IMR-90 (cell line): ENCODE results near the gene GAPDH. TPM values are rescaled to one million over a fixed set of nuclear protein-coding genes. Genes with fewer than 3 reads are reported as not detected.

Experiments
- ATAC-seq: fragments of 200-7000 bp; cut with Tn5 transposase; 2 replicates; pipeline ENCODE4 v1.9.1; 2020; ENCODE audit warnings: low read depth, mild to moderate bottlenecking, moderate library complexity
- BruUV-seq: library from RNA; stranded (reverse); fragments of 400-500 nt; replicated peaks from 2 replicates; lab custom pipeline; 2021; lab: Mats Ljungman, UMichigan
- CTCF ChIA-PET: fragments of 300-600 bp; formaldehyde crosslinking; extraction: SDS; loops from one replicate; lab custom pipeline; 2021; ENCODE audit warnings: antibody characterized with exemption; lab: Yijun Ruan, JAX
- POLR2A ChIA-PET: fragments of 300-600 bp; sonication (Branson Sonifier 250); formaldehyde crosslinking; loops from one replicate; lab custom pipeline; 2022; ENCODE audit warnings: antibody characterized with exemption; ENCODE audit not compliant: unreplicated experiment; lab: Charles Lee
- DNase-seq: peaks from one replicate; pipeline ENCODE4 v3.0.0; 2013
- H2AFZ ChIP-seq: replicated peaks from 2 replicates; pipeline ENCODE3; 2013; ENCODE audit warnings: low read length, mild to moderate bottlenecking; ENCODE audit not compliant: poor library complexity
- H2AK5ac ChIP-seq: 2 replicates; pipeline ENCODE4 v1.6.1; 2013; ENCODE audit warnings: low read depth, low read length, inconsistent platforms
- H2AK9ac ChIP-seq: replicated peaks from 2 replicates; pipeline ENCODE3; 2013; ENCODE audit warnings: mild to moderate bottlenecking, low read depth, low read length, moderate library complexity; ENCODE audit not compliant: poor library complexity
- H2BK120ac ChIP-seq: 2 replicates; pipeline ENCODE4 v1.6.1; 2013; ENCODE audit warnings: low read depth, low read length, inconsistent platforms
- H2BK15ac ChIP-seq: 3 replicates; pipeline ENCODE4 v1.6.1; 2013; ENCODE audit warnings: low read depth, low read length, inconsistent platforms
- H2BK20ac ChIP-seq: 2 replicates; pipeline ENCODE4 v1.6.1; 2013; ENCODE audit warnings: low read depth, mild to moderate bottlenecking, inconsistent platforms, low read length, moderate library complexity
- H2BK5ac ChIP-seq: 2 replicates; pipeline ENCODE4 v1.6.1; 2013; ENCODE audit warnings: mild to moderate bottlenecking, low read depth, low read length, inconsistent platforms; ENCODE audit not compliant: poor library complexity, severe bottlenecking
- H3K14ac ChIP-seq: replicated peaks from 2 replicates; pipeline ENCODE4 v1.6.1; 2013; ENCODE audit warnings: low read depth, low read length, inconsistent platforms
- H3K18ac ChIP-seq: 2 replicates; pipeline ENCODE4 v1.6.1; 2013; ENCODE audit warnings: low read depth, low read length, control low read depth
- H3K23ac ChIP-seq: 2 replicates; pipeline ENCODE4 v1.6.1; 2013; ENCODE audit warnings: low read depth, low read length, inconsistent platforms
- H3K27ac ChIP-seq: 2 replicates; pipeline ENCODE4 v1.5.1; 2013; ENCODE audit warnings: mild to moderate bottlenecking, control low read depth, low read length; ENCODE audit not compliant: insufficient read depth
- H3K27me3 ChIP-seq: 2 replicates; pipeline ENCODE4 v1.6.1; 2013; ENCODE audit warnings: low read length; ENCODE audit not compliant: control insufficient read depth, insufficient read depth
- H3K36me3 ChIP-seq: 2 replicates; pipeline ENCODE4 v1.6.1; 2013; ENCODE audit warnings: low read length, mixed read lengths; ENCODE audit not compliant: control insufficient read depth, insufficient read depth
- H3K4ac ChIP-seq: 2 replicates; pipeline ENCODE4 v1.6.1; 2013; ENCODE audit warnings: low read depth, low read length, inconsistent platforms
- H3K4me1 ChIP-seq: 2 replicates; pipeline ENCODE4 v1.6.1; 2013; ENCODE audit warnings: low read length, mixed read lengths; ENCODE audit not compliant: control insufficient read depth, insufficient read depth
- H3K4me2 ChIP-seq: 2 replicates; pipeline ENCODE4 v1.6.1; 2013; ENCODE audit warnings: low read depth, mild to moderate bottlenecking, control low read depth, low read length, moderate library complexity
- H3K4me3 ChIP-seq: 2 replicates; pipeline ENCODE4 v1.5.1; 2013; ENCODE audit warnings: low read depth, mild to moderate bottlenecking, control low read depth, low read length, moderate library complexity; ENCODE audit not compliant: insufficient read depth
- H3K56ac ChIP-seq: 2 replicates; pipeline ENCODE4 v1.6.1; 2013; ENCODE audit warnings: low read length, inconsistent platforms; ENCODE audit not compliant: insufficient read depth; ENCODE audit errors: extremely low read depth
- H3K79me1 ChIP-seq, 2 experiments: 2 replicates each; pipeline ENCODE4 v1.6.1; 2013; ENCODE audit warnings: low read length in 2 of 2, inconsistent platforms in 1 of 2, low read depth in 1 of 2
- H3K9ac ChIP-seq: 2 replicates; pipeline ENCODE4 v1.6.1; 2013; ENCODE audit warnings: low read depth, low read length, control low read depth
- H3K9me1 ChIP-seq: 2 replicates; pipeline ENCODE4 v1.6.1; 2013; ENCODE audit warnings: low read length, inconsistent platforms; ENCODE audit not compliant: insufficient read depth
- H3K9me3 ChIP-seq: 2 replicates; pipeline ENCODE4 v1.6.1; 2013; ENCODE audit warnings: low read length; ENCODE audit not compliant: control insufficient read depth, insufficient read depth
- H4K20me1 ChIP-seq: 2 replicates; pipeline ENCODE4 v1.6.1; 2013; ENCODE audit warnings: low read length, inconsistent platforms; ENCODE audit not compliant: insufficient read depth
- H4K5ac ChIP-seq: 2 replicates; pipeline ENCODE4 v1.6.1; 2013; ENCODE audit warnings: mild to moderate bottlenecking, low read depth, low read length, control low read depth
- H4K8ac ChIP-seq, 2 experiments: 2 replicates each; pipeline ENCODE4 v1.6.1; 2013; ENCODE audit warnings: low read depth in 2 of 2, low read length in 2 of 2, control low read depth in 1 of 2, inconsistent platforms in 1 of 2
- H4K91ac ChIP-seq: 2 replicates; pipeline ENCODE4 v1.6.1; 2013; ENCODE audit warnings: low read depth, low read length, inconsistent platforms; ENCODE audit not compliant: insufficient read depth
- BHLHE40 ChIP-seq: fragments of 150-350 bp; IDR thresholded peaks from 2 replicates; pipeline ENCODE4 v1.6.1; 2016; ENCODE audit warnings: mild to moderate bottlenecking, low read depth, low read length
- CEBPB ChIP-seq: IDR thresholded peaks from 2 replicates; pipeline ENCODE4 v1.6.1; 2012; ENCODE audit warnings: low read depth, low read length, improper control_type of control experiment
- MAFK ChIP-seq: IDR thresholded peaks from 2 replicates; pipeline ENCODE4 v1.6.1; 2012; ENCODE audit warnings: low read depth, low read length, improper control_type of control experiment
- MAZ ChIP-seq: IDR thresholded peaks from 2 replicates; pipeline ENCODE4 v1.6.1; 2012; ENCODE audit warnings: low read depth, mild to moderate bottlenecking, low read length, improper control_type of control experiment, moderate library complexity, borderline replicate concordance
- MXI1 ChIP-seq: IDR thresholded peaks from 2 replicates; pipeline ENCODE4 v1.6.1; 2012; ENCODE audit warnings: low read depth, mild to moderate bottlenecking, low read length, moderate library complexity, borderline replicate concordance
- NFE2L2 ChIP-seq: fragments of 150-350 bp; IDR thresholded peaks from 2 replicates; pipeline ENCODE4 v1.6.1; 2016; ENCODE audit warnings: low read depth, mild to moderate bottlenecking, low read length
- RAD21 ChIP-seq: IDR thresholded peaks from 2 replicates; pipeline ENCODE4 v1.6.1; 2012; ENCODE audit warnings: low read length, improper control_type of control experiment
- RFX5 ChIP-seq: IDR thresholded peaks from 2 replicates; pipeline ENCODE4 v1.8.0; 2012; ENCODE audit warnings: low read depth, mild to moderate bottlenecking, low read length, moderate library complexity
- SMC3 ChIP-seq: fragments of 150-350 bp; IDR thresholded peaks from 2 replicates; pipeline ENCODE4 v1.6.1; 2016; ENCODE audit warnings: low read depth, mild to moderate bottlenecking, antibody characterized with exemption, low read length, moderate library complexity
- USF2 ChIP-seq: fragments of 150-350 bp; IDR thresholded peaks from 2 replicates; pipeline ENCODE4 v1.6.1; 2017; ENCODE audit warnings: mild to moderate bottlenecking, antibody characterized with exemption, low read length, low read depth
- WGBS, 2 experiments: methylation state at CpG; one replicate each; pipeline versions ENCODE4 v1.1.5 to v1.1.7; 2013; ENCODE audit warnings: missing lambda C conversion rate in 2 of 2; ENCODE audit not compliant: insufficient read length in 1 of 2; ENCODE audit errors: extremely low coverage in 2 of 2; 5-methylcytosine and 5-hydroxymethylcytosine counted together
- dilution Hi-C: fragments of 300-500 bp; cut with HindIII; formaldehyde crosslinking; loops from one replicate; pipeline ENCODE4 v1.14.3; 2018; ENCODE audit warnings: low sequenced_read_pairs; ENCODE audit not compliant: unreplicated experiment
- in situ Hi-C: fragments of 300-500 bp; cut with MboI; formaldehyde crosslinking; loops from 3 replicates; pipeline ENCODE4 v1.14.3; 2019; ENCODE audit warnings: low sequenced_read_pairs, inconsistent platforms, mixed read lengths
- intact Hi-C: fragments of 100-400 bp; cut with micrococcal nuclease; formaldehyde crosslinking; loops from 2 replicates; pipeline ENCODE4 v1.10.0; 2022
- polyA plus RNA-seq, 3 experiments: library from polyadenylated mRNA; depleted of rRNA; stranded (reverse); fragments of >200 nt; gene quantifications; 2 replicates each; pipeline ENCODE4 v1.2.3, GENCODE V29; 2012; ENCODE audit warnings: low replicate concordance in 1 of 3
- total RNA-seq: library from RNA; depleted of rRNA; stranded (reverse); fragments of >200 nt; gene quantifications from 2 replicates; pipeline ENCODE4 v1.2.3, GENCODE V29; 2012

The GAPDH gene
- total and polyA plus RNA-seq, 2 of the 4 experiments (the other 2 are of a cell fraction), result 12,939 to 21,893 TPM

DNA sequence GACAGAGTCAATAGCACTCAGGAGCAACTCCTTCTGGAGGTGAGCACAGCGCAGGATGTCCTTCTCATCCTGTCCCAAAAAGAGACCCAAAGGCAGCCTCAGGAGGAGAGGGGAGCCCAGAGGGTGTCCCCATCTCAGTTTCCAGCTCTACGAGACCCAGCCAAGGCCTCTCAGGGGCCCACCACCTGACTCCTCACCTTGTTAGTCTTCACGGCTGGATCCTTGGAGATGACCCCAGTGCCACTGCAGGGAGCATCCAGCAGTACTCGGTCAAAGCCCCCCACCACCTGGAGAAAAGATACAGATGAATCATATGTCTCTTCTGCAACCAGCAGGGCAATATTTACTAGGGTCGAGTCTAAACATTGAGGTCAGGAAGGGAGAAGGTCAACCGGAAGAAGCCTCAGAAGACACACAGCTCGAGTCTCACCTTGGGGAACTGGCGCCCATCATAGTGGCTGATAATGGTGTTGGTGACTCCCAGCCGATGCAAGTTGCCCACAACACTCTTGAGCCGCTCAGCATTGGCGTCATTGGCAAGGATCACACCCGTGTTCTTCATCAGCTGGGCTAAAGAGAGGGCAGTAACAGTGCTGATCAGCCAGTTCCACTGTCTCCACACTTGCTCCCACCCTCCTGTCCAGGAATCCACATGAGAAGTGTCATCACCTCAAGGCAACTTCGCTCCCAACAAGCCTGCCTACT is 26.3 kb downstream of the GAPDH start:
- no peak overlapping the region for H2BK5ac ChIP-seq
- ChIA-PET CTCF (no interaction called here), POLR2A (no interaction called here)
- H4K8ac ChIP-seq, result no peak overlapping the region
- DNase-seq, result no peak
- dilution Hi-C loops, result no loop called here
- 97% methylated on average over 6 of the region's 13 CpGs; no CpG with 5 or more reads in 1 of the 2 experiments for WGBS, 2 experiments
- in situ Hi-C loops, result no loop called here
- H3K14ac ChIP-seq, result no peak overlapping the region
- peaks cover 6% of the 10 kb centered on the region for H4K20me1 ChIP-seq
- H2AFZ ChIP-seq, result no peak overlapping the region
- no peak overlapping the region for H2BK15ac ChIP-seq
- no peak overlapping the region for H3K56ac ChIP-seq
- H3K9me3 ChIP-seq, result no peaks in the 10 kb centered on the region
- no peak overlapping the region for H2AK5ac ChIP-seq
- no peak overlapping the region for H3K23ac ChIP-seq
- H3K79me1 ChIP-seq, result peaks cover 17 to 49% of the 10 kb centered on the region in 2 experiments
- H3K18ac ChIP-seq, result no peak overlapping the region
- no peak overlapping the region for H2AK9ac ChIP-seq
- H4K5ac ChIP-seq, result no peak overlapping the region
- H3K27ac ChIP-seq, result no peak overlapping the region
- H3K4me3 ChIP-seq, result no peak overlapping the region
- no peak overlapping the region for H4K91ac ChIP-seq
- H2BK120ac ChIP-seq, result no peak overlapping the region
- no peak for TF ChIP-seq NFE2L2
- no peak for TF ChIP-seq CEBPB
- no peak for TF ChIP-seq BHLHE40
- no peak for TF ChIP-seq USF2
- TF ChIP-seq MAFK, result no peak
- no peak for TF ChIP-seq MXI1
- TF ChIP-seq SMC3, result no peak
- no peak for TF ChIP-seq RFX5
- TF ChIP-seq MAZ, result no peak
- no peak for TF ChIP-seq RAD21
- H3K4me1 ChIP-seq, result no peaks in the 10 kb centered on the region
- H3K9ac ChIP-seq, result no peak overlapping the region
- no peak overlapping the region for H3K4me2 ChIP-seq
- H3K27me3 ChIP-seq, result no peaks in the 10 kb centered on the region
- H3K4ac ChIP-seq, result no peak overlapping the region
- no peak overlapping the region for H2BK20ac ChIP-seq
- BruUV-seq, result no TSS peak
- H3K36me3 ChIP-seq, result peaks cover 45% of the 10 kb centered on the region
- ATAC-seq, result no peak
- intact Hi-C loops, result no loop called here
- no peaks in the 10 kb centered on the region; the same call in 1 of the 2 replicates for H3K9me1 ChIP-seq
